Mesothelial cell of epicardium (in vitro differentiated cells): ENCODE measurements around the gene MOBP. TPM values are rescaled to one million over a fixed set of nuclear protein-coding genes. Genes with fewer than 3 reads are reported as not detected.

Experiments used
- DNase-seq, 2 experiments: peaks; one replicate each; pipeline ENCODE4 v3.0.0; 2021; ENCODE audit warnings: low spot score in 2 of 2; ENCODE audit not compliant: unreplicated experiment in 2 of 2
- H3K27ac Mint-ChIP-seq: 2 replicates; pipeline ENCODE4 v1.8.0; 2021; ENCODE audit warnings: mixed read lengths
- H3K27me3 Mint-ChIP-seq: 2 replicates; pipeline ENCODE4 v1.8.0; 2021; ENCODE audit warnings: low read depth, mixed read lengths
- H3K36me3 Mint-ChIP-seq: 2 replicates; pipeline ENCODE4 v1.8.0; 2021; ENCODE audit warnings: mixed read lengths
- H3K4me1 Mint-ChIP-seq: 2 replicates; pipeline ENCODE4 v1.8.0; 2021; ENCODE audit warnings: mixed read lengths
- H3K4me3 Mint-ChIP-seq: 2 replicates; pipeline ENCODE4 v1.8.0; 2021; ENCODE audit warnings: mild to moderate bottlenecking, moderate library complexity, mixed read lengths
- H3K9me3 Mint-ChIP-seq: 2 replicates; pipeline ENCODE4 v1.8.0; 2021; ENCODE audit warnings: mixed read lengths
- total RNA-seq: library from RNA; stranded (reverse); gene quantifications from 3 replicates; pipeline ENCODE4 v1.2.1, GENCODE V29; 2021
- TF ChIP-seq, protein P1 (sequence below): fragments of 200-600 bp; sonication (generic); IDR thresholded peaks from one replicate; pipeline ENCODE4 v1.5.0; 2021; ENCODE audit warnings: antibody characterized with exemption; ENCODE audit not compliant: unreplicated experiment

Gene MOBP
- total RNA-seq, 1 donor from 2014 or later: not detected

DNA sequence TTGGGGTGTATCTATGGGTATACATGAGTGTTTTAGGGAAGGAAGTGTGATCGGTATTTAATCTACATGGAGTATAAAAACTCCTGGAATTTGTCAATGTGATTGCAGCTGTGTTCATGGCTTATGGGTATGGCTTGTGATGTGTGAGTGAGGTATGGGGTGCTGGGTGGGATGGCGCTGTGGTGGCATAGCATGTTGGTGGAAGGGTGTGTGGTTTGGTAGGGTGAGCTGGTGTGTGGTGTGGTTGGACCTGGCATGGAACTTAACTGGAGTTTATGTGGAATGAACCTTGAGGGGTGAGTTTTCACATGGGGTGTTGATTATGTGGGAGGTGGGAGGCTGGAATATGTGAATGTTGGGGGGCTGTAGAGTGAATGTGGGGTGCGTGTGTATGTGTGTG, 492 bp upstream of the MOBP start:
- no peaks in the 10 kb centered on the region for H3K9me3 Mint-ChIP-seq
- TF ChIP-seq, protein P1, sequence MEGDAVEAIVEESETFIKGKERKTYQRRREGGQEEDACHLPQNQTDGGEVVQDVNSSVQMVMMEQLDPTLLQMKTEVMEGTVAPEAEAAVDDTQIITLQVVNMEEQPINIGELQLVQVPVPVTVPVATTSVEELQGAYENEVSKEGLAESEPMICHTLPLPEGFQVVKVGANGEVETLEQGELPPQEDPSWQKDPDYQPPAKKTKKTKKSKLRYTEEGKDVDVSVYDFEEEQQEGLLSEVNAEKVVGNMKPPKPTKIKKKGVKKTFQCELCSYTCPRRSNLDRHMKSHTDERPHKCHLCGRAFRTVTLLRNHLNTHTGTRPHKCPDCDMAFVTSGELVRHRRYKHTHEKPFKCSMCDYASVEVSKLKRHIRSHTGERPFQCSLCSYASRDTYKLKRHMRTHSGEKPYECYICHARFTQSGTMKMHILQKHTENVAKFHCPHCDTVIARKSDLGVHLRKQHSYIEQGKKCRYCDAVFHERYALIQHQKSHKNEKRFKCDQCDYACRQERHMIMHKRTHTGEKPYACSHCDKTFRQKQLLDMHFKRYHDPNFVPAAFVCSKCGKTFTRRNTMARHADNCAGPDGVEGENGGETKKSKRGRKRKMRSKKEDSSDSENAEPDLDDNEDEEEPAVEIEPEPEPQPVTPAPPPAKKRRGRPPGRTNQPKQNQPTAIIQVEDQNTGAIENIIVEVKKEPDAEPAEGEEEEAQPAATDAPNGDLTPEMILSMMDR: no peak
- no peak overlapping the region for H3K27ac Mint-ChIP-seq
- no peak for DNase-seq
- no peaks in the 10 kb centered on the region for H3K4me1 Mint-ChIP-seq
- H3K36me3 Mint-ChIP-seq: no peaks in the 10 kb centered on the region
- H3K27me3 Mint-ChIP-seq: peaks cover 10% of the 10 kb centered on the region
- no peak overlapping the region for H3K4me3 Mint-ChIP-seq

DNA sequence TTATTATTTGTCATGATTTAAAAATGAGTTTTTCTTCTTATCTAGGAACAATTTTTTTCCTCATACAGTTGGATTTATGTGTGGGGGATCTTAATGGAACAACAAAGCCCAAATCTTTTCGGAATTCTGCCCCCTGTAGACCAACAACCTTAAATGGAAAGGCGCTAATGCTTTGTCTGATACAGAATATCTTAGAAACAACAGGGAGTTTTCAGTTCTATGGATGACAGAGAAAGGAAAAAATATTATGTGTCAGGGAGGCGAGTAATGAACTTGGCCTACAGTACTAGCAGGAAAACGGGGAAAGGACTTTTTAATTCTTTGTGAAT, 592 bp downstream of the MOBP start:
- TF ChIP-seq, protein P1: no peak
- Mint-ChIP-seq H3K27me3 (peaks cover 6% of the 10 kb centered on the region), H3K4me1 (peaks cover under 1% of the 10 kb centered on the region), H3K9me3 (no peaks in the 10 kb centered on the region), H3K27ac (no peak overlapping the region), H3K36me3 (no peaks in the 10 kb centered on the region), H3K4me3 (no peak overlapping the region)
- no peak for DNase-seq

DNA sequence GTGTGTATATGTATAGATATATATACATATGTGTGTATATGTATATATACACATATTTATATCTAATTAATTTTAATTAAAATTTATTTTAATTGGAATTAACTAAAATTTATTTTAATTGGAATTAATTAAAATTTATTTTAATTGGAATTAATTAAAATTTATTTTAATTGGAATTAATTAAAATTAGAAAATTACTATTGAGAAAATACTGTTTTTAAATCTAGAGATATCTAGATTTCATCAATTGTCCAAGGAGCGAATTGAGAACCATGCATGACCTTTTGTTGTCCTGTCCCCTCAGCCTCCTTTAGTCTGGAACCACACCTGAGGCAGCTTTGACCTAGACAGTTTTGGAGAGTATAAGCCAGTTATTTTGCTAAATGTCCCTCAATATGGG, 1.8 kb downstream of the MOBP start:
- DNase-seq: no peak
- Mint-ChIP-seq H3K4me1 (peaks cover 8% of the 10 kb centered on the region), H3K4me3 (no peak overlapping the region), H3K27me3 (peaks cover 6% of the 10 kb centered on the region), H3K9me3 (no peaks in the 10 kb centered on the region), H3K36me3 (no peaks in the 10 kb centered on the region), H3K27ac (no peak overlapping the region)
- TF ChIP-seq, protein P1: no peak

DNA sequence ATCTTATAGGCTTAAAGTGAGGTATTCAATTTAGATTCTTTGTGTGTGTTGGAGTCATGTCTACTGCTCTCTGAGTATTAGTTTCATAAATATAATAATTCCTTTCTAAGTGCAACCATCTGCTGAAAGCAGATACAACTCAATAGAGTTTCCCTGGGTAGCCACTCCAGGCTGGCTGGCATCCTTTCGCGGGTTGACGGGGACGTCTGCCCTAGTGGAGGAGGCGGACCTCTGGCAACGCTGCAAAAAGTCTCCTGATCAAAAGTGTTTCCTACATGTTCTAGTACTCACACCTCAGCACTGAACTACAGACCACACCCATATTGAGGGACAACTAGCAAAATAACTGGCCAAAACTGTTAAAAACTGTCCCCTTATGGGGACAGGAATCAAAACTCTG, 2.5 kb downstream of the MOBP start:
- H3K4me1 Mint-ChIP-seq: peaks cover 8% of the 10 kb centered on the region
- H3K36me3 Mint-ChIP-seq: no peaks in the 10 kb centered on the region
- no peak overlapping the region for H3K27ac Mint-ChIP-seq
- TF ChIP-seq, protein P1: no peak
- H3K27me3 Mint-ChIP-seq: peaks cover 6% of the 10 kb centered on the region
- H3K4me3 Mint-ChIP-seq: no peak overlapping the region
- H3K9me3 Mint-ChIP-seq: no peaks in the 10 kb centered on the region
- no peak for DNase-seq

DNA sequence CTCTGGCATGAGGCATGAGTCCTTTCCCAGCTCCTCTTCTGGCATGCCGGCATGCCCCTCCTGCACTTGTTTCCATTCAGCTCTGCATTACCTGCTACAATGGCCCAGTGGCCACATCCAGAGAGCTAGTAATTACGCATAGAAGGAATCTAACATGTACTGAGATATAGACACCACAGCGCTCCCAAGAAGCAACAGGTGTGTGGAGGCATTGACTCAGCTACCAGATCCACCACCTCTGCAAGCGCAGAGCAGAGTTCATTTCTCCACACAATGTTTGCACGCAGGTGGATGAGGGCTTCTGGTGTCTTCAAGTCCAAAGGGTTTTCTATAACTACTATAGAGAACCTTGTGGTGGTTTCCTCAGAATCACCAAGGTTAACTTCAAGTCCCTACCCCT, 4.2 kb downstream of the MOBP start:
- TF ChIP-seq, protein P1: no peak
- Mint-ChIP-seq H3K4me3 (no peak overlapping the region), H3K36me3 (no peaks in the 10 kb centered on the region), H3K27ac (no peak overlapping the region), H3K4me1 (peaks cover 8% of the 10 kb centered on the region), H3K9me3 (peaks cover 8% of the 10 kb centered on the region), H3K27me3 (peaks cover 5% of the 10 kb centered on the region)
- DNase-seq: no peak

DNA sequence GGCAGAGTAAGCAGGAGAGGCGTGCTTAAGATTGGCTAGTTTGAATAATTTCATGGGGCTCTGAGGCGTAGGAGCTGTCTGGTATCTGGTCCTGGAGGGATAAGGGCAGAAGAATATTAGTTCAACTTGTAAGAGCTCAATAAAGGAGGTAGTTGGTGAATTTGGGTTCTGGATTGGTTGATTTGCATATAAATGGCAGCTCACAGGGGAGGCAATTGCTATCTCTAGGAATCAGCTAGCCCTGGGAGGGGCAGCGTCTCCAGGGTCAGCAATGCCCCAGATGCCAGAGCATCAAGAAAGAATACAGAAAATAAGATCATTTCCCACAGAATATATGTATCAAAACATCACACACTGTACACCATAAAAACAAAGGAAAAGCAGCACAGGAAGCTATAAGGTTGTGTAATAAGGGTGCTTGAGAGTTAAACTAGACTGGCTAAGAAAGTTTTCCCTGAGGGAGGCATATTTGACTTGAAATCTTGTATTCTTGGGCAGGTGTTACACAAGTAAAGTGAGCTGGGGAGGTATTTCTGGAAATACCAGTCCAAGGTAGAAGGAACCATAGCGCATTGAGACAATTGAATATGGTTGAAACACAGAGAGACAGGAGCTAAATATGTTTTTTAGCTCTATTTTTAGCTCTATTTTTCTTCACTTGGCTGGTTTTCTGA, 6.1 kb downstream of the MOBP start:
- Mint-ChIP-seq H3K27ac (no peak overlapping the region), H3K4me3 (no peak overlapping the region), H3K4me1 (peaks cover 8% of the 10 kb centered on the region), H3K9me3 (peaks cover 11% of the 10 kb centered on the region), H3K36me3 (no peaks in the 10 kb centered on the region), H3K27me3 (peaks cover 5% of the 10 kb centered on the region)
- TF ChIP-seq, protein P1: no peak
- DNase-seq: no peak
